D721Med (cell line): ENCODE data around the gene HDAC4.
A peak's percentile ranks its signal among the peaks of the same experiment; 100 is the strongest.

Experiments
- DNase-seq: peaks from one replicate; pipeline ENCODE4 v3.0.0; 2011; ENCODE audit warnings: low spot score; ENCODE audit not compliant: insufficient read length
- FAIRE-seq: peaks from 2 replicates; lab custom pipeline; 2011; peaks lifted over from hg19 to GRCh38; lab: Jason Lieb, UNC
- TF ChIP-seq, protein P1 (sequence below): IDR thresholded peaks from 2 replicates; pipeline ENCODE4 v1.5.1; 2012; ENCODE audit warnings: mild to moderate bottlenecking, control low read depth; ENCODE audit not compliant: insufficient read depth; ENCODE audit errors: missing control alignments

HDAC4 gene

DNA sequence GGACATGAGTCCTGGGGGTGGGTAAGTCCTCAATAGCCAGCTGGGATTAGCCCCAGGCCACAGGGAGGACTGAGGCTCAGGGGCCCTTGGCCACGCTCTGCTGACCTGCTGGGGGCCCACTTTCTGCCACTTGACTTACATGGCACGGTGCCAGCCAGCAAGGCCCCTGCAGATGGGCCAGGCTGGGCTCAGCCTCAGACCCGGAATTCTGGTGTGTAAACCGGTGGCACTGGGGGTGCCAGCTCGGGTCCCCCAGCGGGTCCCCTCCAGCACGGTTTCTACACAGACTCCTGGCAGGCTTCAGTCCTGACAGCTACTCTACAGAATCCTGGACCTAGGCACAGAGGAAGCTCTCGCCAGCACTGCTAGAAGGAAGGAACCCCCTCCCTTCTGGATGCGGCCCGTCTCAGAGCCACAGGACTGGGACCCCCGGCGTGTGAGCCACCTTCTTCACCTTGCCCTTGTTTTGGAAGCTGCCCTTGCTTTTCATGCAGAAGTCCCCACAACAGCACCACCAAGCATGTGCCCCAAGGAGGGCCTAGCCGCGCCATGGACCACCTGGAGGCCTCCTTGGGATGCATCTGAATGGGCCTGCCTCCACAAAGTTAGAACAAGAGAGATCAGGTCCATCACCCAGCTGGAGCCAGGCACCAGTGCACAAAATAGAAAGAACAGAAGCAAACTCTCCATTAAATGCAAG lies 8.0 kb downstream of the HDAC4 start:
- FAIRE-seq (no peak), DNase-seq (no peak)
- TF ChIP-seq, protein P1, sequence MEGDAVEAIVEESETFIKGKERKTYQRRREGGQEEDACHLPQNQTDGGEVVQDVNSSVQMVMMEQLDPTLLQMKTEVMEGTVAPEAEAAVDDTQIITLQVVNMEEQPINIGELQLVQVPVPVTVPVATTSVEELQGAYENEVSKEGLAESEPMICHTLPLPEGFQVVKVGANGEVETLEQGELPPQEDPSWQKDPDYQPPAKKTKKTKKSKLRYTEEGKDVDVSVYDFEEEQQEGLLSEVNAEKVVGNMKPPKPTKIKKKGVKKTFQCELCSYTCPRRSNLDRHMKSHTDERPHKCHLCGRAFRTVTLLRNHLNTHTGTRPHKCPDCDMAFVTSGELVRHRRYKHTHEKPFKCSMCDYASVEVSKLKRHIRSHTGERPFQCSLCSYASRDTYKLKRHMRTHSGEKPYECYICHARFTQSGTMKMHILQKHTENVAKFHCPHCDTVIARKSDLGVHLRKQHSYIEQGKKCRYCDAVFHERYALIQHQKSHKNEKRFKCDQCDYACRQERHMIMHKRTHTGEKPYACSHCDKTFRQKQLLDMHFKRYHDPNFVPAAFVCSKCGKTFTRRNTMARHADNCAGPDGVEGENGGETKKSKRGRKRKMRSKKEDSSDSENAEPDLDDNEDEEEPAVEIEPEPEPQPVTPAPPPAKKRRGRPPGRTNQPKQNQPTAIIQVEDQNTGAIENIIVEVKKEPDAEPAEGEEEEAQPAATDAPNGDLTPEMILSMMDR: no peak

DNA sequence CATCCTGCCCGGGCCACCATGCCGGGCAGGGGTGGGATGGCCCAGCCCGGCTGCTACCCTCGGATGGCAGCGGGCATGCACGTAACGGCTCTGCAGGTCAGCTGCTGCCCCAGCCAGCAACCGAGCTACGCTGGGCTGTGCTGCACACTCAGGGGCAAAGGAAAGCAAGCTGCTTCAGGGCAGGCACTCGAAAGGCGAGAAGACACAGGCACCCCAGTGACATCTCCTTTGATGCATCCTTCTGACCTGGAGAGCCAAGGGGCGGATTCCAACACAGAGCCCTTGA lies 8.8 kb downstream of the HDAC4 start:
- FAIRE-seq (no peak), DNase-seq (peak; percentile 5)
- TF ChIP-seq, protein P1: no peak

DNA sequence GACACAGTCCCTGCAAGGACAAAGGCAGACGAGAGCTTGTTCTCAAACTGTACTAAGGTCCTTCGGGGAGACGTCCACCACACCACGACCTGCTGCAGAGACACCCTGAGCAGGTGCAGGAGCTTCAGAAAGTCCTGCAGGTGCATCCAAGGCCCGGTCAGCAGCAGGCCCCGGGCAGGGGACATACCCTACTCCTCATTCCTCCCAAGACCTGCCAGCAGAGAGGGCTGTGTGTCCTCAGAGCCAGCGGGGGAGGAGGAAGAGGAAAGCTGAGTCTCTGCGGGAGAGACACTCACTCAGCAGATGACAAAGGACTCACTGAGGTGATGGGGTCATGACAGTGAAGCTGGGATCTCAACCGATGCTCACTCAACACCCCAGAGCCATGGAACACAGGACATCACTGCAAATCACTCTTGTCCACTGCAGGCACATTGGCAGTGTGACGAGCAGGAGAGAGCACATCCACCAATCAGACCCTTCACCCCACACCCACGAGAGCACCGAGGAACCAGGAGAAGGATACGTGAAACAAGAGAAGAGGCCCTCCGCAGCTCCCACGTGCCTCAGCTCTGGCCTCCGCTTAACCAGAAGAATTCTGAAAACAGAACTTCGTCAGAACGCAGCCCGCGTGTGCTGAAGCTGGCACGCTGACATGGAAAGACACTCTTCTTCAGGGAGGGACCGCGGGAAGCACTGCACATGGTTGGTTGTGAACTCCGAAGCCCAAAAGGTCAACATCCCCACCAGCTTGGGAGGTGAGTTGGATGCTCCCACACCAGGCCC lies 9.3 kb downstream of the HDAC4 start:
- FAIRE-seq: no peak
- DNase-seq: no peak

DNA sequence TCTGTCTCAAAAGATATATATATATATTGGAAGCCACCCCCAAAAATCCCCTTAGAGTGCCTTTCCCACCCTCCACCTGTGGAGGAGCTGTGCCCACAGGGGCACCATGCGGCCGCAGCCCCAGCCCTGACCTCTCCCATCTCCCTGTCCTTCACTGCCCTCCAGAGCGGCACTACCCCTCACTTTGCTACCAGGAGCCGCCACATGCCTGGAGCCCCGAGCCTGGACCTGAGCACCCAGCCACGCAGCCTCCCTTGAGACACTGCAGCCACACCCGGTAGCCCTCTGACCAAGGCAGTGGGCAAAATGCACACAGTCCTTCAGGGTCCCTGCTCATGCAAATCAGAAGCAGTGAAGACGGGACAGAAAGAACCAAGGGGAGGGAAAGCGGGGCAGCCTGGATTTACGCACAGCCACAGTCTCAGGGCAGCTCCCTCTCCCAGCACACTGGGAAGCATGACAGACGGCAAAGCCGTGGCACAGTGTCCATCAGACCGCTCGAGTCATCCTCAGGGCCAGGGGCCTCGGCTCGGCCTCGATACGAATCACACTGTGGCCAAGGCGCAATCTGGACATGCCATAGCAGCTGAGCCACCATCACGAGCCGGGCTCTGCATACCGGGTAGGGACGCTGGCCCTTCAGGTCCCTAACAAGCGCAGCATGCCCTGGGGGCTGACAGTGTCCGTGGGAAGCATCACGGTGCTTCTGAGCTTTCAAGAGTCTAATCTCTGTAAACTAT lies 10.1 kb downstream of the HDAC4 start:
- TF ChIP-seq, protein P1: no peak
- DNase-seq (no peak), FAIRE-seq (no peak)

More for the DNA sequence above, 9.3 kb downstream of the HDAC4 start:
- TF ChIP-seq, protein P1: no peak

DNA sequence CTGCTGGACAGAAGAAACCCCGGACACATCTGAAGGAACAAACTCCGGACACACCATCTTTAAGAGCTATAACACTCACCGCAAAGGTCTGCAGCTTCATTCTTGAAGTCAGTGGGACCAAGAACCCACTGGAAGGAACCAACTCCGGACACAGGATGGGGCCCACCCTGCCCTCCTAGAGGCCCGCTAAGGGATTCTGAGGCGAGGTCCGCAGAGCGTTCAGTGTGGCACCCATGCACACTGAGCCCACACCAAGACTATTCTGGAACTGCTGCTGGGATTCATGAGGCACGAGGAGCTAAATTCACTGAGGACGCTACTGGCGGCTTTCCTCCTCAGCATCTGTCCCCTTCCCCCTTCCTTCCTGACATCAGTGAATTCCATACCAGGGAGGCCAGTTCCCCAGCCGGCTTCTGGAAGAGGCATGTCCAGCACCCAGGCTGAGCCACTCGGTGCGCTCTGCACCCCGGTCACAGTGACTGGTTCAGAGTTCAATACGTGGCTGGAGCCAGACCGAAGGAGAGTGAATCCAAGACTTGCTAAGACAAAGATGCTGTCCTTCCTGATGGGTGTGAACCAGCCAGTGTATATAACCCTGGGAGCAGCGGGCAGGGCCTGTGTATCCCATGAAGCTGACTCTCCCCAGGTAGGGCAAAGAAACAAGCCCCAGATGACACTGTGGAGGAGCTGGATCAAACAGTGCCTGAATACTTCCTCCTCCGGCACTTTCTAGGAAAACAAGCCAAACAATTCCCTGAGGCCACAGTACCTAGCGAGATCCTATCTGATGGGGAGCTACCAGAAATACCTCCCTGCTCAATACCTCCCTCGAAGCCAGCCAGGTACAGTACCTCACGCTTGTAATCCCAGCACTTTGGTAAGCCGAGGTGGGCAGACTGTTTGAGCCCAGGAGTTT lies 11.1 kb downstream of the HDAC4 start:
- TF ChIP-seq, protein P1: no peak
- FAIRE-seq: no peak
- no peak for DNase-seq

DNA sequence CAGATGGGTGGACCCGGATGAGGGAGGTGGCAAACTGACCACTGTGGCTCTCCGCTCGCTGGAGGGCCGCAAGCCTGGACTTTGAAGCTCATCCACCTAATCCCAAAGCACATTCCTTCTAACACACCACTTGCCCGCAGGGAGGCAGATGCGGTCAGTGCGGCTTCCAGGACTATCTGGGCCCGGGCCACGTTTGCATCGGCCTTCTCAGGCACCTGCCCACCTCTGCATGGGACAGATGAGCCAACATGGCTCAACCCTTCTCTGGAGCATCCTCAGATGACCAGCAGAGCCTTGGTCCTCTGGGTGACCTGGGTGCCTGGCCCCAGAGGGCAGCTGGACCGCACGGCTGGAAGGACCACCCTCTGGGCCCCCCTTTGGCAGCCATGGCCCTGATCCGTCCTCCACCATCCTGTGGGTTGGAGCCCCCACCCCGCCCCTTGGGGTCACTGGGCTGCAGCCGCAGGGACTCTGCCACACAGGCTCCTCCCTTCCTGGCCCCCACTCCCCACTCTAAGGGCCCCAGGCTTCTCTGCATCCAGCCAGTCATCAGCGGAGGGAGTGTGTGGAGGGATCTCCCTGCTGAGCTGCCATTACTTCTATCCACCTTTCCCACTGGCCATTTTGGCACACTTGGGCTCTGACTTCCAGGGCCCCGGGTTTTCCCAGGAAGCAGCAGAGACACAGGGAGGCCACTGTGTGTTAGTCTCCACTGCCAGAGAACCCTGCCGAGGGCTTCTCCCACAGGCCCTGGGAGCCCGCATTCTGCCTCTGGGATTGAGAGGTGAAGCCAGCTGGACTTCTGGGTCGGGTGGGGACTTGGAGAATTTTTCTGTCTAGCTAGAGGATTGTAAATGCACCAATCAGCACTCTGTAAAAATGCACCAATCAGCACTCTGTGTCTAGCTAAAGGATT lies 12.3 kb downstream of the HDAC4 start:
- DNase-seq (no peak), FAIRE-seq (no peak)
- TF ChIP-seq, protein P1: no peak
